OCI-LY7 (cell line): ENCODE results near the gene UNC5B. TPM values are rescaled to one million over a fixed set of nuclear protein-coding genes. Genes with fewer than 3 reads are reported as not detected.

Experiments used
- BruUV-seq: library from RNA; stranded (reverse); fragments of 400-500 nt; replicated peaks from 2 replicates; lab custom pipeline; 2021; lab: Mats Ljungman, UMichigan
- CTCF ChIA-PET: fragments of 300-600 bp; sonication (Branson Sonifier 250); formaldehyde crosslinking; loops from one replicate; lab custom pipeline; 2022; ENCODE audit warnings: antibody characterized with exemption; ENCODE audit not compliant: unreplicated experiment; lab: Charles Lee
- POLR2A ChIA-PET: fragments of 300-600 bp; sonication (Branson Sonifier 250); formaldehyde crosslinking; loops from one replicate; lab custom pipeline; 2022; ENCODE audit warnings: antibody characterized with exemption; lab: Charles Lee
- DNase-seq: peaks from one replicate; pipeline ENCODE4 v3.0.0-alpha.2; 2015; ENCODE audit warnings: low spot score
- H2AFZ ChIP-seq: fragments of 200-600 bp; sonication (generic), shearing (Covaris generic); 2 replicates; pipeline ENCODE4 v1.6.1; 2014; ENCODE audit warnings: mild to moderate bottlenecking, antibody characterized with exemption, low read length, moderate library complexity
- H3K27ac ChIP-seq: fragments of 200-600 bp; sonication (generic); 2 replicates; pipeline ENCODE4 v1.5.1; 2014; ENCODE audit warnings: mixed run types, low read depth, mild to moderate bottlenecking, moderate library complexity, low read length, inconsistent platforms; ENCODE audit not compliant: poor library complexity, severe bottlenecking
- H3K36me3 ChIP-seq: fragments of 200-600 bp; sonication (generic); 2 replicates; pipeline ENCODE4 v1.6.1; 2014; ENCODE audit warnings: mild to moderate bottlenecking, antibody characterized with exemption, low read length, moderate library complexity, mixed read lengths; ENCODE audit not compliant: insufficient read depth
- H3K4me1 ChIP-seq: fragments of 200-600 bp; sonication (generic); 2 replicates; pipeline ENCODE4 v1.5.1; 2014; ENCODE audit warnings: mild to moderate bottlenecking, low read length; ENCODE audit not compliant: insufficient read depth, poor library complexity, severe bottlenecking
- H3K4me2 ChIP-seq: fragments of 200-600 bp; sonication (generic); 2 replicates; pipeline ENCODE4 v1.6.1; 2014; ENCODE audit warnings: mild to moderate bottlenecking, low read length
- H3K4me3 ChIP-seq: fragments of 200-600 bp; sonication (generic); 2 replicates; pipeline ENCODE4 v1.5.1; 2014; ENCODE audit warnings: mild to moderate bottlenecking, low read depth, low read length; ENCODE audit not compliant: poor library complexity, severe bottlenecking
- H3K79me2 ChIP-seq: fragments of 200-600 bp; sonication (generic); 2 replicates; pipeline ENCODE4 v1.6.1; 2016; ENCODE audit warnings: low read depth, mild to moderate bottlenecking, low read length, moderate library complexity, mixed read lengths; ENCODE audit not compliant: insufficient read depth
- H3K9me2 ChIP-seq: fragments of 200-600 bp; sonication (generic); 2 replicates; pipeline ENCODE4 v1.6.1; 2016; ENCODE audit warnings: mild to moderate bottlenecking, low read length, mixed read lengths; ENCODE audit not compliant: insufficient read depth
- H3K9me3 ChIP-seq: fragments of 200-600 bp; sonication (generic); 2 replicates; pipeline ENCODE4 v1.6.1; 2014; ENCODE audit warnings: mild to moderate bottlenecking, mixed run types, low read length, mixed read lengths
- H4K20me1 ChIP-seq: fragments of 200-600 bp; sonication (generic); 2 replicates; pipeline ENCODE4 v1.6.1; 2014; ENCODE audit warnings: mild to moderate bottlenecking, antibody characterized with exemption, low read length, moderate library complexity, mixed read lengths; ENCODE audit not compliant: insufficient read depth
- CTCF ChIP-seq: fragments of 200-600 bp; sonication (generic); conservative IDR thresholded peaks from 2 replicates; pipeline ENCODE4 v1.5.1; 2014; ENCODE audit warnings: mild to moderate bottlenecking, antibody characterized with exemption, low read length, moderate library complexity, mixed read lengths
- EZH2phosphoT487 ChIP-seq: fragments of 200-600 bp; sonication (generic); IDR thresholded peaks from 2 replicates; pipeline ENCODE4 v1.6.1; 2018; ENCODE audit warnings: low read depth, borderline replicate concordance, mild to moderate bottlenecking, mixed run types, antibody characterized with exemption, low read length, moderate library complexity, mixed read lengths
- intact Hi-C: fragments of 100-400 bp; cut with micrococcal nuclease; formaldehyde crosslinking; loops from one replicate; pipeline ENCODE4 v1.10.0; 2022; ENCODE audit not compliant: unreplicated experiment
- total RNA-seq, 2 experiments: library from RNA; depleted of rRNA in 1 of 2; stranded (reverse); fragments of >200 nt in 1 of 2; shearing (Covaris generic) in 1 of 2; gene quantifications; 2 replicates each; pipeline ENCODE4 v1.2.3, GENCODE V29; 2014 to 2022

The UNC5B gene
- total RNA-seq, 2 experiments from 2014 or later, result not detected

GRCh38 chr10:71228875-71229675 is 16.7 kb downstream of the UNC5B start:
- Histone ChIP-seq H3K36me3 (no peaks in the 10 kb centered on the region), H3K4me2 (no peak overlapping the region), H3K4me3 (no peak overlapping the region), H3K4me1 (no peaks in the 10 kb centered on the region), H3K9me2 (no peaks in the 10 kb centered on the region), H3K79me2 (no peaks in the 10 kb centered on the region), H2AFZ (no peak overlapping the region), H3K27ac (no peak overlapping the region), H3K9me3 (no peaks in the 10 kb centered on the region), H4K20me1 (no peaks in the 10 kb centered on the region)
- no peak for DNase-seq
- TF ChIP-seq EZH2phosphoT487, result no peak
- no peak for TF ChIP-seq CTCF
- BruUV-seq, result no TSS peak
- ChIA-PET CTCF (no interaction called here), POLR2A (no interaction called here)
- intact Hi-C loops, result no loop called here

- intact Hi-C loops, result no loop called here
- Histone ChIP-seq H3K9me3 (no peaks in the 10 kb centered on the region), H3K79me2 (no peaks in the 10 kb centered on the region), H3K36me3 (no peaks in the 10 kb centered on the region), H2AFZ (no peak overlapping the region), H4K20me1 (no peaks in the 10 kb centered on the region), H3K27ac (no peak overlapping the region), H3K4me3 (no peak overlapping the region), H3K4me1 (no peaks in the 10 kb centered on the region), H3K4me2 (no peak overlapping the region), H3K9me2 (no peaks in the 10 kb centered on the region)
- DNase-seq, result no peak
- CTCF ChIA-PET, result interaction anchor here (0.7 kb wide), 1 partner anchor 19 kb away, joined by 3 read pairs; no protein-coding TSS in a partner anchor
- TF ChIP-seq EZH2phosphoT487 (no peak), CTCF (no peak)
- BruUV-seq, result no TSS peak
- POLR2A ChIA-PET, result no interaction called here
These were observed 17.6 kb downstream of the UNC5B start for GRCh38 chr10:71229726-71230655.
